Heart right ventricle (tissue), 16 donors: ENCODE results near the gene MYZAP. TPM values are rescaled to one million over a fixed set of nuclear protein-coding genes. Genes with fewer than 3 reads are reported as not detected.

ENCODE experiments used
- ATAC-seq, 8 donors: fragments of 200-7000 bp; cut with Tn5 transposase; one replicate each; pipeline ENCODE4 v1.9.1; 2020; ENCODE audit warnings: mild to moderate bottlenecking in 8 of 8, moderate library complexity in 8 of 8, moderate number of reproducible peaks in 1 of 8
- DNase-seq, 2 donors: peaks; one replicate each; pipeline ENCODE4 v3.0.0-alpha.2; 2020
- H3K27ac ChIP-seq, 10 donors: fragments of 200-600 bp; sonication (generic) in 2 of 10; one replicate each; pipeline versions ENCODE4 v1.5.0 to v1.8.0; 2020 to 2022; ENCODE audit warnings: mild to moderate bottlenecking in 3 of 10
- H3K27me3 ChIP-seq, 7 donors: fragments of 200-600 bp; one replicate each; pipeline ENCODE4 v1.8.0; 2021 to 2022; ENCODE audit warnings: mild to moderate bottlenecking in 2 of 7
- H3K36me3 ChIP-seq, 9 donors: fragments of 200-600 bp; sonication (generic) in 1 of 9; one replicate each; pipeline versions ENCODE4 v1.5.0 to v1.8.0; 2020 to 2022; ENCODE audit warnings: mild to moderate bottlenecking in 2 of 9
- H3K4me1 ChIP-seq, 9 donors: fragments of 200-600 bp; sonication (generic) in 1 of 9; one replicate each; pipeline versions ENCODE4 v1.5.0 to v1.8.0; 2020 to 2022; ENCODE audit warnings: mild to moderate bottlenecking in 4 of 9
- H3K4me3 ChIP-seq, 10 donors: fragments of 200-600 bp; sonication (generic) in 2 of 10; one replicate each; pipeline versions ENCODE4 v1.5.0 to v1.8.0; 2020 to 2022; ENCODE audit warnings: mild to moderate bottlenecking in 7 of 10, moderate library complexity in 2 of 10
- H3K9me3 ChIP-seq, 11 donors: fragments of 200-600 bp in 10 of 11; sonication (generic) in 2 of 11; one replicate each; pipeline versions ENCODE4 v1.5.0 to v1.8.0; 2013 to 2022; ENCODE audit warnings: mild to moderate bottlenecking in 2 of 11, control low read depth in 1 of 11, moderate library complexity in 1 of 11
- CTCF ChIP-seq, 9 donors: fragments of 200-600 bp; sonication (generic) in 2 of 9; IDR thresholded peaks; one replicate each; pipeline versions ENCODE4 v1.5.0 to v1.8.0; 2021 to 2022; ENCODE audit warnings: antibody characterized with exemption in 9 of 9, mild to moderate bottlenecking in 5 of 9, moderate library complexity in 1 of 9
- WGBS, 2 donors: extraction: QIAGEN DNeasy Blood & Tissue Kit; methylation state at CpG; one replicate each; pipeline ENCODE4 v1.1.7; 2013; ENCODE audit warnings: inconsistent platforms in 1 of 2; 5-methylcytosine and 5-hydroxymethylcytosine counted together
- intact Hi-C, 10 donors: fragments of 100-400 bp; cut with DNase I; formaldehyde crosslinking; loops; one replicate each; pipeline versions ENCODE4 v1.11.1 to v1.14.2; 2022
- polyA plus RNA-seq, 2 donors: library from polyadenylated mRNA; stranded (reverse); fragments of 200-250 nt; gene quantifications; one replicate each; pipeline ENCODE4 v1.2.3, GENCODE V29; 2013
- total RNA-seq, 10 donors: library from RNA; stranded (reverse); fragmentation: NEBNext Ultra II Directional in 3 of 10; extraction: Animal tissue kit (Norgen Biotek cat#: 25700) in 3 of 10; gene quantifications; one replicate each; pipeline versions ENCODE4 v1.2.1 to v1.2.4, GENCODE V29; 2021 to 2023
- donor health status: Arrhythmogenic right ventricular cardiomyopathy.
- donor health status: ischemic (EF 13 %, LVEDD 7.1; RV severe dilation, severe dysfunction).
- donor health status: healthy with polysubstance abuse.
- donor health status: DM: no; HTN: yes; CAD: no.
- donor health status: DM: no; HTN: no; CAD: no.
- donor health status: ischemic (EF 25% LVEDD 6.9; RV normal size, moderate dysfunction).
- donor health status: ischemic (EF 25% LVEDD 5.7; RV mildly dilated, moderate dysfunction).
- donor health status: healthy.
- donor health status: DM: yes; HTN: yes; CAD: no.
- donor health status: Ischemic cardiomyopathy.
- donor health status: ischemic (EF 35%, LVEDD 5.7; RV mildly dilated, moderate dysfunction).
- donor health status: nonischemic (EF 11% LVEDD 7.7; RV severe dilation, severe dysfunction).
- donor health status: DM: yes; HTN: yes; CAD: no.
- donor health status: PGD.
- donor health status: ischemic (EF 29% LVEDD 5.4; RV normal size, mild dysfunction).
- donor health status: nonischemic (EF 23%, LVEDD 6.1; RV moderate dilation, normal function).

Gene MYZAP
- total and polyA plus RNA-seq, 12 donors = 197 to 1,280 (median 880) TPM

GRCh38 chr15:57575363-57575762, 16.3 kb upstream of the MYZAP start:
- intact Hi-C loops = no loop called here
- no peak for ATAC-seq
- 84 to 85% methylated on average over 5 of the region's 5 CpGs for WGBS, 2 donors
- H3K27ac ChIP-seq = no peak overlapping the region
- H3K36me3 ChIP-seq = no peaks in the 10 kb centered on the region
- no peaks in the 10 kb centered on the region for H3K27me3 ChIP-seq
- H3K4me1 ChIP-seq = peaks cover 0 to 14% (median 0%) of the 10 kb centered on the region in 9 donors
- no peak overlapping the region for H3K4me3 ChIP-seq
- no peak for TF ChIP-seq CTCF (IDR thresholded peaks at IDR 0.05)
- no peak for DNase-seq
- H3K9me3 ChIP-seq = no peaks in the 10 kb centered on the region

GRCh38 chr15:57578288-57578900, 13.3 kb upstream of the MYZAP start:
- H3K27ac ChIP-seq = peak overlapping the region in 1 of 10 donors; percentile 36

GRCh38 chr15:57580428-57580827, 11.3 kb upstream of the MYZAP start:
- Histone ChIP-seq H3K4me3 (no peak overlapping the region), H3K36me3 (no peaks in the 10 kb centered on the region), H3K4me1 (peaks cover 0 to 10% (median 0%) of the 10 kb centered on the region in 9 donors), H3K27me3 (no peaks in the 10 kb centered on the region), H3K27ac (no peak overlapping the region), H3K9me3 (peaks cover 0 to 20% (median 10%) of the 10 kb centered on the region in 11 donors)
- no peak for ATAC-seq
- TF ChIP-seq CTCF (IDR thresholded peaks at IDR 0.05) = no peak
- 89 to 92% methylated on average over 8 of the region's 8 CpGs for WGBS, 2 donors
- DNase-seq = no peak
- intact Hi-C loops = no loop called here

More at GRCh38 chr15:57578288-57578900, 13.3 kb upstream of the MYZAP start:
- ATAC-seq (peak in 3 of 8 donors; percentile 15 to 27 (median 20)), DNase-seq (no peak)
- 51 to 60% methylated on average over 6 of the region's 6 CpGs for WGBS, 2 donors
- Histone ChIP-seq H3K4me1 (peaks cover 0 to 14% (median 0%) of the 10 kb centered on the region in 9 donors), H3K9me3 (peaks cover 0 to 10% (median 7%) of the 10 kb centered on the region in 11 donors), H3K4me3 (no peak overlapping the region), H3K36me3 (no peaks in the 10 kb centered on the region), H3K27me3 (no peaks in the 10 kb centered on the region)
- intact Hi-C loops = no loop called here
- no peak for TF ChIP-seq CTCF (IDR thresholded peaks at IDR 0.05)

GRCh38 chr15:57580866-57581265, 10.8 kb upstream of the MYZAP start:
- H3K27ac ChIP-seq = no peak overlapping the region
- no peak for DNase-seq
- ATAC-seq = no peak
- H3K4me3 ChIP-seq = no peak overlapping the region
- no peaks in the 10 kb centered on the region for H3K27me3 ChIP-seq
- WGBS, 2 donors = 88 to 90% methylated on average over 5 of the region's 5 CpGs
- peaks cover 0 to 20% (median 10%) of the 10 kb centered on the region in 11 donors for H3K9me3 ChIP-seq
- no peak for TF ChIP-seq CTCF (IDR thresholded peaks at IDR 0.05)
- intact Hi-C loops = no loop called here
- H3K36me3 ChIP-seq = no peaks in the 10 kb centered on the region
- H3K4me1 ChIP-seq = peaks cover 0 to 10% (median 0%) of the 10 kb centered on the region in 9 donors
